HepG2 (cell line): Measurements from ENCODE around the gene CLEC10A. TPM values are rescaled to one million over a fixed set of nuclear protein-coding genes. Genes with fewer than 3 reads are reported as not detected.

Experiments
- ATAC-seq: fragments of 200-7000 bp; cut with Tn5 transposase; 3 replicates; pipeline ENCODE4 v1.9.1; 2020; ENCODE audit warnings: mild to moderate bottlenecking, moderate library complexity
- BruUV-seq: library from RNA; stranded (reverse); fragments of 400-500 nt; replicated peaks from 2 replicates; lab custom pipeline; 2021; lab: Mats Ljungman, UMichigan
- CTCF ChIA-PET: fragments of 300-600 bp; formaldehyde crosslinking; extraction: SDS; loops from one replicate; lab custom pipeline; 2021; ENCODE audit warnings: low total read pairs, inconsistent platforms, low intra/inter-chr PET ratio; lab: Yijun Ruan, JAX
- POLR2A ChIA-PET: fragments of 350-600 bp; sonication (Branson Sonifier 250); formaldehyde crosslinking; loops from one replicate; lab custom pipeline; 2020; ENCODE audit warnings: antibody characterized with exemption, inconsistent platforms; lab: Yijun Ruan, JAX
- DNase-seq: peaks from one replicate; pipeline ENCODE4 v3.0.0-alpha.2; 2015; ENCODE audit warnings: low spot score
- FAIRE-seq: peaks from 3 replicates; lab custom pipeline; 2011; peaks lifted over from hg19 to GRCh38; lab: Jason Lieb, UNC
- H2AFZ ChIP-seq: one replicate; pipeline ENCODE4 v1.6.1; 2011; ENCODE audit warnings: low read length, inconsistent platforms
- H3K27ac ChIP-seq: fragments of 300-600 bp; 3 replicates; pipeline ENCODE4 v1.8.0; 2011; ENCODE audit warnings: mixed run types, mild to moderate bottlenecking, mixed read lengths, low read length, inconsistent platforms; ENCODE audit not compliant: insufficient read depth; ENCODE audit errors: extremely low read length
- H3K27me3 ChIP-seq, 2 experiments: fragments of 200-600 bp in 1 of 2; 2 replicates in 1 of 2; 3 replicates in 1 of 2; pipeline versions ENCODE4 v1.6.0 to v1.8.0; 2011; ENCODE audit warnings: low read length in 2 of 2, mild to moderate bottlenecking in 2 of 2, moderate library complexity in 2 of 2, inconsistent platforms in 1 of 2; ENCODE audit not compliant: insufficient read depth in 2 of 2, control insufficient read depth in 1 of 2
- H3K36me3 ChIP-seq, 2 experiments: fragments of 200-600 bp in 1 of 2; replicated peaks in 1 of 2; 2 replicates in 1 of 2; 3 replicates in 1 of 2; pipeline versions ENCODE4 v1.5.1 to v1.8.0; 2011; ENCODE audit warnings: low read length in 2 of 2, inconsistent platforms in 1 of 2; ENCODE audit not compliant: insufficient read depth in 2 of 2, control insufficient read depth in 1 of 2
- H3K4me1 ChIP-seq: 2 replicates; pipeline ENCODE4 v1.5.1; 2012; ENCODE audit warnings: low read length, inconsistent platforms; ENCODE audit not compliant: insufficient read depth
- H3K4me2 ChIP-seq: 2 replicates; pipeline ENCODE4 v1.6.0; 2011; ENCODE audit warnings: low read depth, low read length, inconsistent platforms
- H3K4me3 ChIP-seq, 3 experiments: fragments of 200-600 bp in 1 of 3; sonication (generic), shearing (Covaris generic) in 1 of 3; replicated peaks in 1 of 3; 2 replicates each; pipeline ENCODE4 v1.5.1; 2011 to 2016; ENCODE audit warnings: low read length in 3 of 3, inconsistent platforms in 2 of 3, low read depth in 2 of 3, mild to moderate bottlenecking in 2 of 3, control low read depth in 1 of 3, mixed read lengths in 1 of 3; ENCODE audit not compliant: insufficient read depth in 1 of 3
- H3K79me2 ChIP-seq: one replicate; pipeline ENCODE4 v1.6.1; 2011; ENCODE audit warnings: low read length, inconsistent platforms; ENCODE audit not compliant: insufficient read depth
- H3K9ac ChIP-seq: 2 replicates; pipeline ENCODE4 v1.6.0; 2011; ENCODE audit warnings: mild to moderate bottlenecking, low read depth, low read length, inconsistent platforms; ENCODE audit not compliant: insufficient read depth
- H3K9me3 ChIP-seq: 2 replicates; pipeline ENCODE4 v1.5.1; 2012; ENCODE audit warnings: mild to moderate bottlenecking, low read length
- H4K20me1 ChIP-seq: 2 replicates; pipeline ENCODE4 v1.6.0; 2011; ENCODE audit warnings: inconsistent platforms, mild to moderate bottlenecking, low read length, moderate library complexity; ENCODE audit not compliant: insufficient read depth
- CTCF ChIP-seq: sonication (generic); formaldehyde crosslinking; IDR thresholded peaks from 2 replicates; pipeline ENCODE4 v1.5.0; 2020; ENCODE audit warnings: mild to moderate bottlenecking, missing genetic modification reagents, moderate library complexity
- EP300 ChIP-seq, 3 experiments: sonication (generic) in 1 of 3; formaldehyde crosslinking in 1 of 3; IDR thresholded peaks; 2 replicates each; pipeline versions ENCODE4 v1.5.1 to v1.6.1; 2011 to 2020; ENCODE audit warnings: low read depth in 2 of 3, low read length in 2 of 3, borderline replicate concordance in 1 of 3, improper control_type of control experiment in 1 of 3, mild to moderate bottlenecking in 1 of 3, missing genetic modification reagents in 1 of 3, moderate library complexity in 1 of 3
- FOXA1 ChIP-seq, 2 experiments: fragments of 450-650 bp in 1 of 2; sonication (generic) in 1 of 2; formaldehyde crosslinking in 1 of 2; IDR thresholded peaks; 2 replicates each; pipeline versions ENCODE4 v1.4.0 to v1.6.1; 2016 to 2020; ENCODE audit warnings: missing genetic modification reagents in 1 of 2
- GABPB1 ChIP-seq: IDR thresholded peaks from 2 replicates; pipeline ENCODE4 v1.6.1; 2016; ENCODE audit warnings: mild to moderate bottlenecking, missing genetic modification reagents, moderate library complexity, missing compliant biosample characterization
- GTF3A ChIP-seq: sonication (generic); formaldehyde crosslinking; conservative IDR thresholded peaks from 2 replicates; pipeline ENCODE4 v1.4.0; 2020; ENCODE audit warnings: mild to moderate bottlenecking, missing genetic modification reagents
- LBX2 ChIP-seq: sonication (generic); formaldehyde crosslinking; IDR thresholded peaks from 2 replicates; pipeline ENCODE4 v1.5.0; 2020; ENCODE audit warnings: missing genetic modification reagents, mild to moderate bottlenecking, borderline replicate concordance
- NR2F6 ChIP-seq, 2 experiments: IDR thresholded peaks; 2 replicates each; pipeline ENCODE4 v1.6.1; 2016; ENCODE audit warnings: antibody characterized with exemption in 1 of 2, mild to moderate bottlenecking in 1 of 2
- POLR2G ChIP-seq: fragments of 200-400 bp; formaldehyde crosslinking; IDR thresholded peaks from 2 replicates; pipeline ENCODE4 v1.6.1; 2018; ENCODE audit warnings: mild to moderate bottlenecking, low read depth, low read length, moderate library complexity
- RFXANK ChIP-seq: IDR thresholded peaks from 2 replicates; pipeline ENCODE4 v1.6.1; 2016
- SNAPC2 ChIP-seq: sonication (generic); formaldehyde crosslinking; IDR thresholded peaks from 2 replicates; pipeline ENCODE4 v1.8.1; 2022; ENCODE audit warnings: mild to moderate bottlenecking, missing genetic modification reagents
- ZNF629 ChIP-seq: sonication (generic); formaldehyde crosslinking; conservative IDR thresholded peaks from 2 replicates; pipeline ENCODE4 v1.5.0; 2020; ENCODE audit warnings: missing genetic modification reagents
- ZNF660 ChIP-seq: sonication (generic); formaldehyde crosslinking; IDR thresholded peaks from 2 replicates; pipeline ENCODE4 v1.5.1; 2020; ENCODE audit warnings: mild to moderate bottlenecking, low read depth, missing genetic modification reagents, borderline replicate concordance
- WGBS: methylation state at CpG from one replicate; pipeline ENCODE4 v1.1.6; 2017; ENCODE audit warnings: low lambda C conversion rate; 5-methylcytosine and 5-hydroxymethylcytosine counted together
- in situ Hi-C: cut with HindIII; loops from 2 replicates; pipeline ENCODE4 v1.10.0; 2017; ENCODE audit warnings: low pct_unique_long_range_greater_than_20kb; ENCODE audit not compliant: extremely low pct_ligation_motif_present
- intact Hi-C: fragments of 100-400 bp; cut with micrococcal nuclease; formaldehyde crosslinking; loops from one replicate; pipeline ENCODE4 v1.10.0; 2022; ENCODE audit not compliant: unreplicated experiment
- polyA plus RNA-seq, 8 experiments: library from polyadenylated mRNA; depleted of rRNA in 3 of 8; stranded (reverse) in 7 of 8; unstranded in 1 of 8; fragments of >200 nt; fragmentation: Illumina TruSeq in 4 of 8; extraction: Trizol in 4 of 8; gene quantifications; 2 replicates each; pipeline versions ENCODE4 v1.2.1 to v1.2.3, GENCODE V29; 2011 to 2016; ENCODE audit warnings: low read depth in 4 of 8, missing spikeins in 1 of 8, mixed read lengths in 1 of 8; ENCODE audit not compliant: insufficient read depth in 1 of 8
- total RNA-seq, 5 experiments: library from RNA; depleted of rRNA; stranded (reverse); fragments of >200 nt; fragmentation: Illumina TruSeq; extraction: Trizol; gene quantifications; 2 replicates each; pipeline ENCODE4 v1.2.3, GENCODE V29; 2016; ENCODE audit warnings: low read depth in 1 of 5
- TF ChIP-seq, protein P1 (sequence below): IDR thresholded peaks from 2 replicates; pipeline ENCODE4 v1.6.1; 2016; ENCODE audit warnings: low read depth, control low read depth
- TF ChIP-seq, protein P2 (sequence below): sonication (generic); formaldehyde crosslinking; IDR thresholded peaks from 2 replicates; pipeline ENCODE4 v1.5.0; 2020; ENCODE audit warnings: missing genetic modification reagents
- TF ChIP-seq, protein P3 (sequence below): sonication (generic); formaldehyde crosslinking; IDR thresholded peaks from 2 replicates; pipeline ENCODE4 v1.4.0; 2020; ENCODE audit warnings: missing genetic modification reagents, borderline replicate concordance

The CLEC10A gene
- total and polyA plus RNA-seq, 2 of the 13 experiments (the other 11 are each of a cell fraction or from before 2014, with no cell fraction given), result 0.33 TPM; not detected in 1

GRCh38 chr17:7067198-7067597 lies 12.9 kb downstream of the CLEC10A start (continued):
- TF ChIP-seq, protein P1, sequence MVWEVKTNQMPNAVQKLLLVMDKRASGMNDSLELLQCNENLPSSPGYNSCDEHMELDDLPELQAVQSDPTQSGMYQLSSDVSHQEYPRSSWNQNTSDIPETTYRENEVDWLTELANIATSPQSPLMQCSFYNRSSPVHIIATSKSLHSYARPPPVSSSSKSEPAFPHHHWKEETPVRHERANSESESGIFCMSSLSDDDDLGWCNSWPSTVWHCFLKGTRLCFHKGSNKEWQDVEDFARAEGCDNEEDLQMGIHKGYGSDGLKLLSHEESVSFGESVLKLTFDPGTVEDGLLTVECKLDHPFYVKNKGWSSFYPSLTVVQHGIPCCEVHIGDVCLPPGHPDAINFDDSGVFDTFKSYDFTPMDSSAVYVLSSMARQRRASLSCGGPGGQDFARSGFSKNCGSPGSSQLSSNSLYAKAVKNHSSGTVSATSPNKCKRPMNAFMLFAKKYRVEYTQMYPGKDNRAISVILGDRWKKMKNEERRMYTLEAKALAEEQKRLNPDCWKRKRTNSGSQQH (CRISPR knock-in tag), result no peak
- TF ChIP-seq FOXA1 (IDR thresholded peaks at IDR 0.05), result no peak
- TF ChIP-seq FOXA1 (CRISPR knock-in tag; IDR thresholded peaks at IDR 0.05), result no peak

DNA sequence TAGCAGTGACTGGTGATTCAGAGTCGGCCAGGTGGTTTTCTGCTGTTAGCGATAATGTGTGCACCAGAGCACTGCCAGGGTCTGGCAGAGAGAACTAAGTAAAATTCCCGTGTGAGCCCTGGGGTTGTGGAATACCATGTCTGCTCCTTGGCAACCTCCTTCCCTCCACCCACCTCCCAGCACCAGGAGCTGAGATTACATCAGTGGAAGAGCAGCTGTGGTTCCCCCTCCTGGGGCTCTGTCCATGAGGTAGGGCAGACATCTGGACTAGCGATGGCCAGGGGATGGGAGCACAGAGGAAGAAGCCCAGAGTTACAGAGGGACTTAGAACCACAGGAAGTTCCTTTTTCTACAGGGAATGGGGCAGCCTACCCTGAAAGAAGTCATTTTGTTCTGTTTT lies 15.8 kb downstream of the CLEC10A start:
- H3K4me1 ChIP-seq, result peaks cover 1% of the 10 kb centered on the region
- H4K20me1 ChIP-seq, result no peaks in the 10 kb centered on the region
- TF ChIP-seq LBX2 (CRISPR knock-in tag) (no peak), RFXANK (no peak), ZNF629 (CRISPR knock-in tag) (no peak), POLR2G (no peak), SNAPC2 (CRISPR knock-in tag) (no peak), GABPB1 (CRISPR knock-in tag) (no peak), GTF3A (CRISPR knock-in tag) (no peak), ZNF660 (CRISPR knock-in tag) (no peak), NR2F6 (IDR thresholded peaks at IDR 0.05) (no peak), NR2F6 (CRISPR knock-in tag; IDR thresholded peaks at IDR 0.05) (no peak), EP300 (IDR thresholded peaks at IDR 0.05; ENCODE audit: low read depth in 2 of 2, low read length in 2 of 2) (no peak), EP300 (CRISPR knock-in tag; IDR thresholded peaks at IDR 0.05; ENCODE audit: borderline replicate concordance) (no peak), CTCF (CRISPR knock-in tag) (no peak)
- TF ChIP-seq, protein P2, sequence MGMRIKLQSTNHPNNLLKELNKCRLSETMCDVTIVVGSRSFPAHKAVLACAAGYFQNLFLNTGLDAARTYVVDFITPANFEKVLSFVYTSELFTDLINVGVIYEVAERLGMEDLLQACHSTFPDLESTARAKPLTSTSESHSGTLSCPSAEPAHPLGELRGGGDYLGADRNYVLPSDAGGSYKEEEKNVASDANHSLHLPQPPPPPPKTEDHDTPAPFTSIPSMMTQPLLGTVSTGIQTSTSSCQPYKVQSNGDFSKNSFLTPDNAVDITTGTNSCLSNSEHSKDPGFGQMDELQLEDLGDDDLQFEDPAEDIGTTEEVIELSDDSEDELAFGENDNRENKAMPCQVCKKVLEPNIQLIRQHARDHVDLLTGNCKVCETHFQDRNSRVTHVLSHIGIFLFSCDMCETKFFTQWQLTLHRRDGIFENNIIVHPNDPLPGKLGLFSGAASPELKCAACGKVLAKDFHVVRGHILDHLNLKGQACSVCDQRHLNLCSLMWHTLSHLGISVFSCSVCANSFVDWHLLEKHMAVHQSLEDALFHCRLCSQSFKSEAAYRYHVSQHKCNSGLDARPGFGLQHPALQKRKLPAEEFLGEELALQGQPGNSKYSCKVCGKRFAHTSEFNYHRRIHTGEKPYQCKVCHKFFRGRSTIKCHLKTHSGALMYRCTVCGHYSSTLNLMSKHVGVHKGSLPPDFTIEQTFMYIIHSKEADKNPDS, result no peak
- TF ChIP-seq, protein P3, sequence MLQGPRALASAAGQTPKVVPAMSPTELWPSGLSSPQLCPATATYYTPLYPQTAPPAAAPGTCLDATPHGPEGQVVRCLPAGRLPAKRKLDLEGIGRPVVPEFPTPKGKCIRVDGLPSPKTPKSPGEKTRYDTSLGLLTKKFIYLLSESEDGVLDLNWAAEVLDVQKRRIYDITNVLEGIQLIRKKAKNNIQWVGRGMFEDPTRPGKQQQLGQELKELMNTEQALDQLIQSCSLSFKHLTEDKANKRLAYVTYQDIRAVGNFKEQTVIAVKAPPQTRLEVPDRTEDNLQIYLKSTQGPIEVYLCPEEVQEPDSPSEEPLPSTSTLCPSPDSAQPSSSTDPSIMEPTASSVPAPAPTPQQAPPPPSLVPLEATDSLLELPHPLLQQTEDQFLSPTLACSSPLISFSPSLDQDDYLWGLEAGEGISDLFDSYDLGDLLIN (CRISPR knock-in tag), result no peak
- H3K9me3 ChIP-seq, result peaks cover 11% of the 10 kb centered on the region
- BruUV-seq, result no TSS peak
- FAIRE-seq (no peak), ATAC-seq (no peak; the same call in 2 of the 3 replicates), DNase-seq (no peak)
- no peak overlapping the region for H3K27ac ChIP-seq
- H3K27me3 ChIP-seq, result 0 out of 5 replicates have a peak, but pooled peaks cover 0 to 9% of the 10 kb centered on the region in 2 experiments
- ChIA-PET CTCF (no interaction called here), POLR2A (no interaction called here)
- no peak overlapping the region for H2AFZ ChIP-seq
- H3K4me3 ChIP-seq, result no peak overlapping the region
- H3K79me2 ChIP-seq, result no peaks in the 10 kb centered on the region
- 54% methylated on average over 4 of the region's 4 CpGs for WGBS
- H3K4me2 ChIP-seq, result no peak overlapping the region
- in situ Hi-C loops, result no loop called here
- intact Hi-C loops, result no loop called here
- no peaks in the 10 kb centered on the region for H3K36me3 ChIP-seq
- no peak overlapping the region for H3K9ac ChIP-seq
